Subcutaneous adipose tissue (tissue), 4 donors: ENCODE results near the gene ACSF3. TPM values are rescaled to one million over a fixed set of nuclear protein-coding genes. Genes with fewer than 3 reads are reported as not detected.

ENCODE experiments used
- CTCF ChIP-seq: fragments of 450-650 bp; IDR thresholded peaks from one replicate; pipeline ENCODE4 v1.5.1; 2016; ENCODE audit warnings: low read depth, mild to moderate bottlenecking, control low read depth, antibody characterized with exemption, moderate library complexity
- total RNA-seq, 4 donors: library from RNA; depleted of rRNA; stranded (reverse); fragments of >200 nt; gene quantifications; one replicate each; pipeline ENCODE4 v1.1.0, GENCODE V29; 2016

Gene ACSF3
- total RNA-seq, 4 donors from 2014 or later: 17.4 to 40.1 (median 22.5) TPM

DNA sequence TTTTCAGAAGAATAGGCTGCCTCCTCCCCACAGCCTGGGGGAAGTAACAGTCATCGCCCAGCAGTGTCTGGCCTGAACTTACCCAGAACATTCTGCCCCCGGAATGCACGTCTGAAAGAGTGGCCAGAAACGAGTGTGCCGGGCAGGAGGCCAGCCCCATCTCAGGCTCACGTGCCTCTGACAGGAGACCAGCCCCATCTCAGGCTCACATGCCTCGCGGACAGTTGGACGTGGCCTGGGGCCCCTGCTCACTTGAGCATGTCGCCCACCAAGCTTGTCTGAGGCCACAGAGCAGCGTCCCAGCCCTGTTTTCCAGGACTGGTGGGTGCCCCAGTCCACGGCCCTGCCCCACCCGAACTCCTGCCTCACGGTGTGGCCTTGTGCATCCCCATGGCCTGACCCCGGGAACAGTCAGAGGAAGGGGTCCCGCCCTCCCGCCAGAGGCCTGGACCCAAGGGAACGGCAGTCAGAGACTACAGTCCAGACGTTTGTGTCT lies 61.6 kb downstream of the ACSF3 start:
- no peak for TF ChIP-seq CTCF

DNA sequence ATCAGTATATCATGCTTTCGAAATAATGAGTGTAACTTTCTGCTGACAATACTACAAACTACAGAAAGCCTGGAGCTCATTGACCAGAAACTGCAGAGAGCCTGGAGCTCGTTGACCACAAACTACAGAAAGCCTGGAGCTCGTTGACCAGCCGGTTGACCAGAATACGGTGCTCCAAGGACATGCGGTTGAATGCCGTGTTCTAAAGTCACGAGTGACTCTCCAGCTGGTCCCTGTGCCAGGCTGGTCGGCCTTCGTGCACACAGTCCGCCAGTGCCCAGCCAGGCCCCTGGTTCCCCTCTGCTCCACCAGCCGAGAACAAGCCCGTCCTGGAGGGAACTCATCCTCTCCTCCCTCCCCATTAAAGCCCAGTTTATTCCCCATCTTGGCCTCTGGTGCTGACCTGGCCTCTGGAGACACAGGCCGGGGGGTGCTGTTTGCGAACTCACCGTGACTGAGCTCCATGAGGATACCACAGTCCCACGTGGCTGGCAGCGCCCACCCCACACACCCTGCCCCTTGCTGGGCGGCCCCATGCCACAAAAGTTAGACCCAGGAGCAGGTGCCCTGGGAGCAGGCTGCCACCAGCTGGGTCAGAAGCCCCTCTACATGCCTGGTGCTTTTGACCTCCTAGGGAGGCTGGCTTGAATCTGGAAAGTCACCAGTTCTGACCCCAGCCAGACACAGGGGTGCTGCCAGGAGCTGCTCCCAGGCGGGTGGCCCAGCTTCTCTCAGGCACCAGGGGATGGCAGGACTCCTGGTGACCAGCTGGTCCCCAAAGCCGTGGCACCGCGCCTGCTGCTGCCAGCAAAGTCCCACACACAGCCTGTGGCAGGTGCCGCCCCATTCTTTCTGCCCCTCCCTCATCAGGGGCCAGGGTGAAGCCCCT lies 62.4 kb downstream of the ACSF3 start:
- TF ChIP-seq CTCF: no peak

DNA sequence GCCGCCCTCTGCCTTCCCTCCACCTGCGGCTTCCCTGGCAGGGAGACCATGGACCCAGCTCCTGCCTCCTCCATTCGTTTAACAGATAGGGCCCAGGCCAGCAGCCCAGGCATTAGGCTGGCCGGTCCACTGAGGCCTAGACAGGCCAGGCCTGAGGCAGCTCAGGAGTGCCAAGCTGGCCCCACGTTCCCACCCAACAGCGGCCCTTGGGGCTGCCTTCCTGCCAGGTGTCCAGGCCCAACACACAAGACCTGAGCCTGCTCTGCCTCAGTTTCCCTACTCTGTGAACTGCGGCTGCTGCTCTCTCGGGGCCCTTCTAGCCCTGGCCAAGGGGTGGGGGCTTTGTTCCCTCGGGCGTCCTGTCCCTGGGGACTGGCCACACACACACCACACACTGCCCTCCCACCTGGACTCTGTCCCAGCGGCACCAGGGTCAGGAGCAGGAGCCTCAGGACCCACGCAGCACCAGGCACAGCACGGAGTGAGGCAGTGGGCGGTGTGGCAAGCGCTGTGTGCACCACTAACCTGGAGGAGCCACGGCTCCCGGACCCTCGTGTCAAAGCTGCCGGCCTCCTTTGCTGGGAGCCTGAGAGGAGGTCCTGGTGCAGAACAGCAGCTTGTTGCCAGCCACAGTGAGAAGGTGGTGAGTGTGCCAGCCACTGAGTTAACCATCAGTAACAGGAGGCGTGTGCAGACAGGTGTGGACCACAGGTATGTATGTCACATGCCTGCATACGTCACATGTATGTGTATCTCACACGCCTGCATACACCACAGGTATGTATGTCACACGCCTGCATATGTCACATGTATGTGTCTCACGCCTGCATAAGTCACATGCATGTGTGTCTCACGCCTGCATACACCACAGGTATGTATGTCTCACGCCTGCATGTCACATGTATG lies 63.3 kb downstream of the ACSF3 start:
- no peak for TF ChIP-seq CTCF

DNA sequence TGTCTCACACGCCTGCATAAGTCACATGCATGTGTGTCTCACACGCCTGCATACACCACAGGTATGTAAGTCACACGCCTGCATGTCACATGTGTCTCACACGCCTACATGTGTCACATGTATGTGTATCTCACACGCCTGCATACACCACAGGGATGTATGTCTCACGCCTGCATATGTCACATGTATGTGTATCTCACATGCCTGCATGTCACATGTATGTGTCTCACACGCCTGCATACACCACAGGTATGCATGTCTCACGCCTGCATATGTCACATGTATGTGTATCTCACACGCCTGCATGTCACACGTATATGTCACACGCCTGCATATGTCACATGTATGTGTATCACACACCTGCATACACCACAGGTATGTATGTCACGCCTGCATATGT lies 64.1 kb downstream of the ACSF3 start:
- no peak for TF ChIP-seq CTCF

- no peak for TF ChIP-seq CTCF
Measured at GRCh38 chr16:89159066-89159849, 65.6 kb downstream of the ACSF3 start.

DNA sequence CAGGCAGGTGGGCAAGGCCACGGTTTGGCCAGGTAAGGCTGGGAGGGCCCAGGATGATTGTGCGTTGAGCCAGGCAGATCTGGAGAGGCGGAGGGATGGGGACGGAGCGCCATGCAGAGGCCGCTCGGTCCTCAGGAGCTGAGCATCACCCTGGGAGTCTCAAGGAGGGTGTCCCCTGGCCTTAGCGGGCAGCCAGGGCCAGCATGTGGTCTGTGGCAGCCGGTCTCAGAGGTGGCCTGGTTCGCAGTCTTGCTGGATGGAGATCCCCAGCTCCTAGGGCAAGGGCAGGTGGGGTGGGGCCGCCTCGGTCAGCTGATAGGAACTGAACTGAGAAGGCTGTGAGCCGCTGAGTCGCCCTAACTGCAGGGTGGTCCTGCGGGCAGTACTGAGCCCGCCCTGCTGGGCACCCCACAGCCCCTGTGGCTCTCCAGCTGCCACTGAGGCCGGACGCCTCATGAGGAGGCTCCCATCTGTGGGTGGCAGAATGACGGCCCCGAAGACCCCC lies 66.2 kb downstream of the ACSF3 start:
- no peak for TF ChIP-seq CTCF
